ENCODE results near the gene EPN1. TPM values are rescaled to one million over a fixed set of nuclear protein-coding genes. Genes with fewer than 3 reads are reported as not detected.

The EPN1 gene
- total RNA-seq, 1 donor from 2014 or later: 71.6 TPM

GRCh38 chr19:55660991-55661390 is 14.0 kb upstream of the EPN1 start:
- DNase-seq: no peak

DNA sequence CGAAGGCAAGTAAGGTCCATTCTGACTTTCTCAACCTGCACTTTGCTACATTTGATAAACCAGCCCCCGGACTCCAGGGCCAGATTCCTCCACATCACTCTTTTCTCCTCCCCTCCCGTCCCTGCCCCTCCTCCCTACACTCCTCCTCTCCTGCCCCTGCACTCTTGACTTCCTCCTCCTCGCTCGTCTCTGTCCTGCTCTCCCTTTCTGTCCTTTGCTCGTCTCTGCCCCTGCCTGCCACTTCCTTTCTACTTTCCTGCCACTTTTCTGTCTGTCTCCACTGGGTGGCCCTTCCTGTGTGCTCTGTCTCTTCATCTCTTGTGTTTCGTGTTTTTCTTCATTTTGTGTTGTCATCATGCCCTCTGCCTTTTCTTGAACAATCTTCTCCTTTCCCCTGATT is 13.2 kb upstream of the EPN1 start:
- no peak for DNase-seq

DNA sequence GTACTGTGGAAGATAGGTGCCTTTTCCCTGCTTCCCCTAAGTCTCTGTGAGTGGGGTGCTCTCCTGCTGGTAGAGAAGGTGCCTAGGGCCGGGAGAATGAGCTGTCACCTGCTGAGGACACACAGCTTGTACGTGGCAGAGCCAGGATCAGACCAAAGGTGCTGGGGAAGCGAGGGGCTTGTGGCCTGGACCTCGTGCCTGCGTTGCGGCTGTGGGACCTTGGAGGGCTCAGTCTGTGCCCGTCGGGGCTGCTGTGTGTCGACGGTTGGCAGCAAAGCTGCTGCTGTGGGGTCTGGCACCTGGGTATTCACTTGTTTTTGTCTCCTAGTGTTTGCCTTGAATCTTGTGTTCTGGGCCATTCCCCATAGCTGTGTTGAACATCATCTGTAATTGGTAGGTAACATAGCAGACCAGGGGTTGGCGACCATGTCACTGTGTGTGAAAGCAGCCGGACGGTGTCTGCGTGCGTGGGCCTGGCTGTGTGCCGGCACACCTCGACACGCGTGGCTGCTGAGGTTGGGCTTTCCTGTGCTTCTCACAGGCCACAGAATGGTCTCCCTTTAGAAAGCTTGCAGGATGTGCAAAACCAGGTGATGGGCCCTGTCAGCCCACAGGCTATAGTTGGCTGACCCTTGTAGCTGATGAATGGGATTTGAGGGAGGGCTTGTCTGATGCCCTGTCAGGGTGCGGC is 11.0 kb upstream of the EPN1 start:
- no peak for DNase-seq

DNA sequence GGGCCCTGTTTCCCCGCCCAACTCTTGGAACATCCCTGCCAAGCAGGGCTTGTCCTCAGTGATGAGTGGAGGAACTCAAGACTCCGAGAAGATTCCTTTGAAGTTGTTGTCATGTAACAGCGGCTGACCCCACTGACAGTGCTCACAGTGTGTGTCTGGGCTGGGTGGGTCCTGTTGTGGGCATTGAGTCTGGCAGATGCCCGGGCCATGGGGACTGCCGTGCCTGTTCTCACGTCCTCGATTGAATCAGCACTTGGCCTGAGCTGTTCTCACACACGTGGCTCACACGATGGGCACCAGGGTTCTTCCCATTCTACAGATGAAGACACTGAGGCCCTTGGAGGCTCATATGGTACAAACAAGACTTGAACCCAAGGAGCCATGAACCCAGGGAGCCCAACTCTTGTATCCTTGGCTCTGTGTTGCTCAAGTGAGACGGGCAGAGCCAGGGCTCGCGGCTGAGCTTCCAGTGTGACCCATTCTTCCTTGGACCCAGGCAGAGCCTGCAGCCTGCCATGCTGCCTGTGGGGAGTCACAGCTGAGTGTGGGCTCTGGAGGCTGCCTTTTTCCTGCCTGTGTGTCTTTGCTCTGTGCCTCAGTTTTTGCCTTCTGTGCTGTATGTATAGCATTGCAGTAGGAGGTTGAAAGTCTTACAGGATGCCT is 8.6 kb upstream of the EPN1 start:
- no peak for DNase-seq

GRCh38 chr19:55667006-55667381 is 8.0 kb upstream of the EPN1 start:
- no peak for DNase-seq

DNA sequence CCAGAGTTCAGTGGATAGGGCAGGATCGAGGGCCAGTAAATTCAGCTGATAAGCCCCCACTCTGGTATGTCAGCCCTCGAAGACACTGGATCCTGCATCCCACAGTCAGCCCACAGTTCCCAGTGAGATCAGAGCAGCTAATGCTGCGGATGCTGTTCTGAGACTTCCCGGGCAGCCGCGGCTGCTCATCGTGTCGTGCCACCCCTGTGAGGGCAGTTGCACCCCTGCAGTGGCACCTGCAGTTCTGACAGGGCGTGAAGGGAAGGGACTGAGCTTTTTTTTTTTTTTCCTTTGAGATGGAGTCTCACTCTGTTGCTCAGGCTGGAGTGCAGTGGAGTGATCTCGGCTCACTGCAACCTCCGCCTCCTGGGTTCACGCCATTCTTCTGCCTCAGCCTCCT is 7.5 kb upstream of the EPN1 start:
- no peak for DNase-seq

GRCh38 chr19:55667958-55668357 is 7.1 kb upstream of the EPN1 start:
- DNase-seq: no peak

DNA sequence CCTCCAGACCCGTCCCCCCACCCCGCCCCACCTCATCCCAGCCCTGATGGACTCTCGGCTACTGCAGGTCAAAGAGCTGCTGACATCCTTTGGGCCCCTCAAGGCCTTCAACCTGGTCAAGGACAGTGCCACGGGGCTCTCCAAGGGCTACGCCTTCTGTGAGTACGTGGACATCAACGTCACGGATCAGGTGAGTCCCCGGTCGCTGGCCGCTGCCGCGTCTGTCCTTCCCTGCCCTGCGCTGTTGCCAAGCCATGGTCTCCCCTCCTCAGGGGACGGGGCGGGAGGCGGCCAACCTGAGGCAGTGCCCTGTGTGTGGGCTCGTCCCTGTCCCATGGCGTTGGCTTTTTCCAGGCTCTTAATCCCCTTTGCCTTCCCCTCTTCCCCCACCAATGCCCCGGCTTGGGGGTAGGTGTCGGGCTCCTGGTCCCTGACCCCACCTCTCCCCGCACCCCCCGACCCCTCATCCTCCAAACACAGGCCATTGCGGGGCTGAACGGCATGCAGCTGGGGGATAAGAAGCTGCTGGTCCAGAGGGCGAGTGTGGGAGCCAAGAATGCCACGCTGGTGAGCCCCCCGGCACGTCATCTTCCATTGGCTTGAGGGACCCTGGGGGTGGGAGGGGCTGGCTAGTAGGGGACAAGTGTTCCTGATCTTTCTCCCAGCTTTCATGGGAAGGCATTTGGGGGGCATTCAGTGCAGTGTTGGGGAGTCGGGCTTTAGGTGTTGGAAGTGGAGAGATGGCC is 6.2 kb upstream of the EPN1 start:
- no peak for DNase-seq

- no peak for DNase-seq
These were observed 5.4 kb upstream of the EPN1 start for GRCh38 chr19:55669418-55670279.

DNA sequence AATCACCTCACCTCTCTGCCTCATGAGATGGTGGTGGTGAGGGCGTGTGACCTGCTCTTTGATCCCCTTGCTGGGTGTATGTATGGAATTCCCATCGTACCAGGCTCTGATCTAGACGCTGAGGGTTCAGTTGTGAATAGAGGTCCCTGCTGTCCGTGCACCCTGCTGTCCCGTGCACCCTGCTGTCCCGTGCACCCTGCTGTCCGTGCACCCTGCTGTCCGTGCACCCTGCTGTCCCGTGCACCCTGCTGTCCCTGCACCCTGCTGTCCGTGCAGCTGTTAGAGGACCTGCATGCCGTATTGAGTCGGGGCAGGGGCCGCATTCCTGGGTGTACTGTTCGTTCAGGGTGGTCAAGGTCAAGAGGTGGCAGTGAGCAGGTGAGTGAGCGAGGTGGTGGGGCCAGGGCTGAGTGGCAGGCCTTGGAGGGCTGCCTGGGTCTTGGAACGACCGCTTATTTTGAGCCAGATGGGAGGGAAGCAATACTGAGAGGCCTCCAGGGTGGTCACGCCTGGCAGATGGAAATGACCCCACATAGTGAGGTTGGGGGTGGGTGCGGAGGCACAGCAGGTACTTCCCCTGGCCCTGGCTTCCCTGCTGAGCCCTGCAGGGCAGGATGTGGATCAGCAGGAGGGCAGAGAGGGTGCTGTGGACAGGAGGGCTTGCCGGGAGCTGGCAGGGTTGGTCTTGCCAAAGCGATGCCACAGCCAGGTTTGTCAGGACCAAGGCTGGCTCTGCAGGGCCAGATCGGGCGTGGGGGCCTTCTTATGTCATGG is 4.6 kb upstream of the EPN1 start:
- DNase-seq: peak; percentile 35

DNA sequence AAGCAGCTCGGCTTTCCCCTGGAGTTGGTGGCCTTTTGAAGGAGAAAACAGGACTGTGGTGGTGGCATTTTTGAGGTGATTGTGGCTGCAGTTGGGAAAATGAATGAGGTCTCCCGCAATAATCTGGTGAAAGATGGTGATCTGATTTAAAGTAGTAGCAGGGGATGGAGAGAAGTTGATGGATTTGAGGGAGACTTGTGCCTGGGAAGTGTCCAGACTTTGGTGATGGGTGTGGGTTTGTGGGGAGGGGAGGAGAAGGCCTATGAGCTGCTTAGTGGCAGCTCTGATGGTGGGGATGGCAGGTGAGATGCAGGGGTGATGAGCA is 4.0 kb upstream of the EPN1 start:
- DNase-seq: no peak

- no peak for DNase-seq
These were observed 2.6 kb upstream of the EPN1 start for GRCh38 chr19:55672418-55672817.

DNA sequence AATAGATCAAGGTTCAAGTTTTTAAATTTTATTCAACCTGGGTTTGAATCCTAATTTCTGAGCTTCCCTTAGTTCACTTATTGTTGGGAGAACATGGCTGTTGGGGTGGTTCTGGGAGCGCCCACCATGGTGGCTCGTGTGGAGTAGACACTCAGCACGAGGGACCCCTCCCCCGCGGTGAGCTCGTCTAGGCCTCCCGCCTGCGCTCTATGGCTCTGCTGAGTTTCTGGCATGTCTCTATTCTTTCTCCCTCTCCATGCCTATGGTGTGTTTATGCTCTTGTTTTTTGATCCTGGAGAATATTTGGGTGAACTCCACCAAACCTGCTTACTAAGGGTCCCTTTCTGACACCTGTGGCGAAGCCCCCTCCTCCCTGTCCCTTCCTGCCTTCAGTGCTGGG is 1.6 kb upstream of the EPN1 start:
- DNase-seq: no peak

- no peak for DNase-seq
These were observed 1.1 kb upstream of the EPN1 start for GRCh38 chr19:55673889-55674288.

DNA sequence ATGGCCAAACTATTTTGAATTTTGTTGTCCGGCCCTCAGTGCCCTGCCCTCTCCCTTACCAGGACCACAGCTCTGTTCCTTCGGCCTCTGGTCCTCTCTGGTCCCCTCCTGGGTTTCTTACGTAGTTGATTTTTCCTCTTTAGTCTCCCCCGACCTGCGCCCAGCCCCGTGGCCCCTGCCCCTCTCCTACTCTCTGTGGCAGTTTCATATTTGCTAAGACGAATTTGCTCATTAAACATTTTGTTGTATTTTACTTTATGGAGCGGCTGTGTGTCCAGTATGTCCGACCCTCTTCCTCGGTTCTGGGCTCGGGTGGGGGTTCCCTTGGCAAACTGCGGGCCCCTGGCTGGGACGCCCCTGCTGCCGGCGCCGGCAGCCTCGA is 576 bp upstream of the EPN1 start:
- DNase-seq: no peak

GRCh38 chr19:55675661-55676354 is 782 bp downstream of the EPN1 start:
- peak; percentile 27 for DNase-seq

GRCh38 chr19:55676383-55676782 is 1.4 kb downstream of the EPN1 start:
- peak; percentile 27 for DNase-seq

DNA sequence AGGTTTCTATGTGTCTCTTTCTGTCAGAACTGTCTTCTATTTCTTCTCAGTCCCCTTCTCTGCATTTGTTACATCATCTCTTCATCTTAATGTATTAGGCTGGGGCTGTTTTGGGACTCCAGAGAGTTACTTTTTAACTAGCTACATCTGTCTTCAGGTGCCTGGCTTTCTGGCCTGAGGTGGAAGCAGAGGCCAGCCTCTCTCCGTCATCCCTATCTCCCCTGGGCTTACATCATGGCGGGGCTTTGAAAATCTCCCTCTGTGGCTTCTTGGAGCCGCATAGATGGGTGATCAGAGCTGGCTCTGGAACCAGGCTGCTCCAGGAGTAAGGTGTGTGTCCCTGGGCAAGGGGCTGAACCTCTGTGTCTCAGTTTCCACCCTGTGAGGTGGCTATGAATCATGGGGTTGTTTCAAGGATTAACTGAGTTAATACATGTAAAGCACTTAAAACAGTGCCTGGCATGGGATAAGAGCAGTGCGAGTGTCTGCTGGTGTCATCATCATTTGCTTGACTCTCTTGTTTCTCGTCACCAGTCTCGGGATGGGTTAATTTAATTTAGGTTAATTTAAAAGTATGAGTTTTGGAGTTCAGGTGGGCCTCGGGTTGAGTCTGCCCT is 2.0 kb downstream of the EPN1 start:
- DNase-seq: no peak

GRCh38 chr19:55677572-55678028 is 2.6 kb downstream of the EPN1 start:
- DNase-seq: peak; percentile 55

- no peak for DNase-seq
These were observed 3.2 kb downstream of the EPN1 start for GRCh38 chr19:55678121-55678671.
